Activated CD4-positive, alpha-beta T cell treated with anti-CD3 and anti-CD28 coated beads, Interleukin-2, amount 50 U/mL, for 16 hours (primary cell): ENCODE measurements around the gene GDNF.
A peak's percentile ranks its signal among the peaks of the same experiment; 100 is the strongest.

Experiments
- DNase-seq: peaks from one replicate; pipeline ENCODE4 v3.0.0-alpha.2; 2020

GDNF gene

GRCh38 chr5:37844009-37844408 lies 4.2 kb upstream of the GDNF start:
- no peak for DNase-seq

- DNase-seq: no peak
Measured at GRCh38 chr5:37842048-37842447, 2.2 kb upstream of the GDNF start.

- DNase-seq: no peak
Measured at GRCh38 chr5:37841203-37841602, 1.4 kb upstream of the GDNF start.

GRCh38 chr5:37840053-37841034 lies 503 bp upstream of the GDNF start:
- DNase-seq: no peak

- DNase-seq: no peak
Measured at GRCh38 chr5:37838933-37839341, 904 bp downstream of the GDNF start.

GRCh38 chr5:37838152-37838932 lies 1.5 kb downstream of the GDNF start:
- DNase-seq: no peak

- peak; percentile 74 for DNase-seq
Measured at GRCh38 chr5:37837414-37838032, 2.3 kb downstream of the GDNF start.

- DNase-seq: peak; percentile 5
Measured at GRCh38 chr5:37836592-37837413, 3.0 kb downstream of the GDNF start.

GRCh38 chr5:37836235-37836591 lies 3.6 kb downstream of the GDNF start:
- DNase-seq: no peak

GRCh38 chr5:37835380-37835973 lies 4.4 kb downstream of the GDNF start:
- no peak for DNase-seq

GRCh38 chr5:37834542-37835379 lies 5.1 kb downstream of the GDNF start:
- DNase-seq: no peak

- DNase-seq: no peak
Measured at GRCh38 chr5:37833990-37834389, 5.9 kb downstream of the GDNF start.

- no peak for DNase-seq
Measured at GRCh38 chr5:37831821-37832534, 7.9 kb downstream of the GDNF start.

- DNase-seq: no peak
Measured at GRCh38 chr5:37830348-37830747, 9.5 kb downstream of the GDNF start.

- no peak for DNase-seq
Measured at GRCh38 chr5:37825334-37825915, 14.4 kb downstream of the GDNF start.

- DNase-seq: no peak
Measured at GRCh38 chr5:37823433-37824152, 16.2 kb downstream of the GDNF start.

- no peak for DNase-seq
Measured at GRCh38 chr5:37816883-37817282, 23.0 kb downstream of the GDNF start.

- DNase-seq: no peak
Measured at GRCh38 chr5:37816331-37816730, 23.5 kb downstream of the GDNF start.

GRCh38 chr5:37815913-37816312 lies 23.9 kb downstream of the GDNF start:
- DNase-seq: no peak
